ENCODE measurements around the gene ASF1B. TPM values are rescaled to one million over a fixed set of nuclear protein-coding genes. Genes with fewer than 3 reads are reported as not detected.

Gene ASF1B
- total and polyA plus RNA-seq, 2 donors from 2014 or later, result 0.49 to 1.8 TPM

GRCh38 chr19:14119644-14120496, 16.5 kb downstream of the ASF1B start:
- TF ChIP-seq CTCF (IDR thresholded peaks at IDR 0.05; ENCODE audit: borderline replicate concordance, extremely low read depth, insufficient read depth), result no peak
- peak overlapping the region; percentile 98 to 99 for H3K27ac ChIP-seq (ENCODE audit: low read depth in 2 of 2, low read length in 2 of 2)
- DNase-seq, result no peak
- H3K36me3 ChIP-seq (ENCODE audit: control insufficient read depth in 2 of 3, insufficient read depth in 3 of 3, low read length in 3 of 3), result no peaks in the 10 kb centered on the region
- H3K9me3 ChIP-seq (ENCODE audit: control insufficient read depth in 2 of 3, insufficient read depth in 1 of 3, low read length in 3 of 3), result no peaks in the 10 kb centered on the region
- H3K4me3 ChIP-seq (ENCODE audit: low read length in 3 of 3), result no peak overlapping the region
- H3K9ac ChIP-seq (ENCODE audit: low read length in 3 of 3), result peak overlapping the region in 2 of 3 donors; percentile 17 to 33
- intact Hi-C loops (cut with DNase I), result no loop called here
- H3K27me3 ChIP-seq (ENCODE audit: control insufficient read depth, insufficient read depth, low read length), result no peaks in the 10 kb centered on the region
- no peak for FAIRE-seq
- peaks cover 0 to 27% (median 25%) of the 10 kb centered on the region in 3 donors for H3K4me1 ChIP-seq (ENCODE audit: control insufficient read depth in 2 of 3, insufficient read depth in 2 of 3, low read depth in 1 of 3, low read length in 3 of 3)

- Histone ChIP-seq H3K4me3 (ENCODE audit: low read length in 3 of 3) (peak overlapping the region in 2 of 3 donors; percentile 81 to 86), H3K9me3 (ENCODE audit: control insufficient read depth in 2 of 3, insufficient read depth in 1 of 3, low read length in 3 of 3) (no peaks in the 10 kb centered on the region), H3K9ac (ENCODE audit: low read length in 3 of 3) (peak overlapping the region in 2 of 3 donors; percentile 87 to 92), H3K27ac (ENCODE audit: low read depth in 2 of 2, low read length in 2 of 2) (peak overlapping the region; percentile 98 to 99), H3K27me3 (ENCODE audit: control insufficient read depth, insufficient read depth, low read length) (no peaks in the 10 kb centered on the region), H3K36me3 (ENCODE audit: control insufficient read depth in 2 of 3, insufficient read depth in 3 of 3, low read length in 3 of 3) (no peaks in the 10 kb centered on the region), H3K4me1 (ENCODE audit: control insufficient read depth in 2 of 3, insufficient read depth in 2 of 3, low read depth in 1 of 3, low read length in 3 of 3) (peaks cover 0 to 27% (median 25%) of the 10 kb centered on the region in 3 donors)
- intact Hi-C loops (cut with DNase I), result no loop called here
- no peak for TF ChIP-seq CTCF (IDR thresholded peaks at IDR 0.05; ENCODE audit: borderline replicate concordance, extremely low read depth, insufficient read depth)
- DNase-seq, result no peak
- FAIRE-seq, result no peak
These were observed 17.2 kb downstream of the ASF1B start for GRCh38 chr19:14119146-14119545.

- no peaks in the 10 kb centered on the region for H3K9me3 ChIP-seq (ENCODE audit: control insufficient read depth in 2 of 3, insufficient read depth in 1 of 3, low read length in 3 of 3)
- DNase-seq (peak; percentile 47 to 92 (median 70)), FAIRE-seq (no peak)
- peak overlapping the region; percentile 32 to 92 (median 87) for H3K9ac ChIP-seq (ENCODE audit: low read length in 3 of 3)
- no peak for TF ChIP-seq CTCF (IDR thresholded peaks at IDR 0.05; ENCODE audit: borderline replicate concordance, extremely low read depth, insufficient read depth)
- peak overlapping the region; percentile 60 to 86 (median 81) for H3K4me3 ChIP-seq (ENCODE audit: low read length in 3 of 3)
- intact Hi-C loops (cut with DNase I), result no loop called here
- H3K4me1 ChIP-seq (ENCODE audit: control insufficient read depth in 2 of 3, insufficient read depth in 2 of 3, low read depth in 1 of 3, low read length in 3 of 3), result peaks cover 0 to 33% (median 29%) of the 10 kb centered on the region in 3 donors
- peak overlapping the region; percentile 98 to 99 for H3K27ac ChIP-seq (ENCODE audit: low read depth in 2 of 2, low read length in 2 of 2)
- H3K36me3 ChIP-seq (ENCODE audit: control insufficient read depth in 2 of 3, insufficient read depth in 3 of 3, low read length in 3 of 3), result no peaks in the 10 kb centered on the region
- H3K27me3 ChIP-seq (ENCODE audit: control insufficient read depth, insufficient read depth, low read length), result no peaks in the 10 kb centered on the region
These were observed 18.0 kb downstream of the ASF1B start for GRCh38 chr19:14118165-14119051.

Measured in kidney (tissue), 14 donors.